NT2/D1 (cell line): ENCODE measurements around the gene GAPT.

ENCODE experiments used
- DNase-seq: peaks from one replicate; pipeline ENCODE4 v3.0.0-alpha.2; 2011; ENCODE audit warnings: low read depth, low spot score
- H3K27me3 ChIP-seq: 2 replicates; pipeline ENCODE4 v1.6.0; 2011; ENCODE audit warnings: mild to moderate bottlenecking; ENCODE audit not compliant: insufficient read length, insufficient read depth
- H3K36me3 ChIP-seq: 2 replicates; pipeline ENCODE4 v1.6.1; 2011; ENCODE audit warnings: mild to moderate bottlenecking, low read length, mixed read lengths; ENCODE audit not compliant: insufficient read depth, insufficient read length
- H3K4me1 ChIP-seq: 2 replicates; pipeline ENCODE4 v1.5.1; 2011; ENCODE audit not compliant: insufficient read depth, insufficient read length
- H3K4me3 ChIP-seq: 2 replicates; pipeline ENCODE4 v1.5.1; 2011; ENCODE audit warnings: low read depth; ENCODE audit not compliant: insufficient read length
- H3K9ac ChIP-seq: 2 replicates; pipeline ENCODE4 v1.6.0; 2011; ENCODE audit warnings: low read depth; ENCODE audit not compliant: insufficient read length
- H3K9me3 ChIP-seq: 2 replicates; pipeline ENCODE4 v1.5.1; 2011; ENCODE audit warnings: mild to moderate bottlenecking, low read length; ENCODE audit not compliant: insufficient read depth
- SUZ12 ChIP-seq: IDR thresholded peaks from 2 replicates; pipeline ENCODE4 v1.6.1; 2011; ENCODE audit not compliant: insufficient read length, insufficient read depth; ENCODE audit errors: extremely low read depth
- YY1 ChIP-seq: IDR thresholded peaks from 2 replicates; pipeline ENCODE4 v1.6.1; 2011; ENCODE audit not compliant: insufficient read length, insufficient read depth
- ZNF274 ChIP-seq: IDR thresholded peaks from 2 replicates; pipeline ENCODE4 v1.6.1; 2011; ENCODE audit warnings: mild to moderate bottlenecking, low read depth, low read length

GAPT gene

DNA sequence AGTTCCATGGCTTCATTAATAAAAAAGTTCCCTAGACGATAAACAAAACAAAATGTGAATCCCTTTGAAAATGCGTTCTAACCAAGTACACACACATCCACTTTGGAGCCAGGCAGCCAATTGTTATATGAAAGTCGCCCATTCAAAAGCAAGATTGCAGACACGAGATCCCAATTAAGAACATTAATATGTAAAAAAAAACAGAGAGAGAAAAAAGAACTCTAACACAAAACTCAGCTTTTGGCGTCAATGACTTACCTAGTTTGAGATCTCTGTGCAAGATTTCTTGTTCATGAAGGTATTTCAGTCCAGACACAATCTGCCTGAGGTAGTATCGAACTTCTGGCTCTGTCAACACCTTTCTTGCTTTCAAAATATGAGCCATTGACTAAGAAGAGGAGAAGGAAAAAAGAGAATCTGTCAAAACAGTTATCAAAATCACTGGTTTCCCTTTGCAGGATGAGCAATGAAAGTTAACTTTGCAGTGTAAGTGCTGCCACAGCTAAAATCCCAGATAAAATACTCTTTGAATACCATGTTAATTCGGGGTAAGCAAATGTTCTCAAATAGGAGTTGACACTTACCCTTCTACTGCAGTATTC is 33.0 kb upstream of the GAPT start:
- TF ChIP-seq ZNF274 (no peak), SUZ12 (no peak), YY1 (no peak)
- H3K27me3 ChIP-seq, result no peaks in the 10 kb centered on the region
- H3K9me3 ChIP-seq, result no peaks in the 10 kb centered on the region
- no peaks in the 10 kb centered on the region for H3K4me1 ChIP-seq
- DNase-seq, result no peak
- peaks cover 56% of the 10 kb centered on the region for H3K36me3 ChIP-seq
- peak overlapping the region; percentile 74 for H3K4me3 ChIP-seq
- H3K9ac ChIP-seq, result no peak overlapping the region

DNA sequence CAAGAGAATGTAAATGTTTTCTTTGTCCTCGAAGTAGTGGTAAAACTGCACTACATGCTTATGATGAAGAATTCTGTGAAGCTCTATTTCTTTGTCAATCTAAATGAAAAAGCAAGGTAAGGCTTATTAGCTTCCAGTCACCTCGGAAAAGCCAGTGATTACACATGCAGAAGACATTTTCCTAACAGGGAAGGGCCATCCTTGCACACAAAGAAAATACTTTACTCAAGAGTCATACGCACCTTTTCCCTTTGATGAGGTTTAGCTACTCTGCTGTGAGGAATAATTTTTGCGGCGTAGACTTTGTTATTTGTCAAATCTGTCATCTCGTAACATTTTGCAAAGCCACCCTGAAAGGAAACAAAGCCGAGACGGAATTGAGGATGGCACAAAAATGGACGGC is 32.5 kb upstream of the GAPT start:
- H3K9ac ChIP-seq, result peak overlapping the region; percentile 85

GRCh38 chr5:58459146-58460001 is 31.9 kb upstream of the GAPT start:
- TF ChIP-seq YY1, result no peak
- TF ChIP-seq ZNF274, result no peak
- no peak for TF ChIP-seq SUZ12
- H3K4me3 ChIP-seq, result peak overlapping the region; percentile 74
- no peak for DNase-seq

More for the DNA sequence above, 32.5 kb upstream of the GAPT start:
- Histone ChIP-seq H3K9me3 (no peaks in the 10 kb centered on the region), H3K27me3 (no peaks in the 10 kb centered on the region), H3K4me1 (no peaks in the 10 kb centered on the region), H3K36me3 (peaks cover 51% of the 10 kb centered on the region), H3K4me3 (peak overlapping the region; percentile 74)
- DNase-seq, result no peak
- TF ChIP-seq YY1 (no peak), ZNF274 (no peak), SUZ12 (no peak)

DNA sequence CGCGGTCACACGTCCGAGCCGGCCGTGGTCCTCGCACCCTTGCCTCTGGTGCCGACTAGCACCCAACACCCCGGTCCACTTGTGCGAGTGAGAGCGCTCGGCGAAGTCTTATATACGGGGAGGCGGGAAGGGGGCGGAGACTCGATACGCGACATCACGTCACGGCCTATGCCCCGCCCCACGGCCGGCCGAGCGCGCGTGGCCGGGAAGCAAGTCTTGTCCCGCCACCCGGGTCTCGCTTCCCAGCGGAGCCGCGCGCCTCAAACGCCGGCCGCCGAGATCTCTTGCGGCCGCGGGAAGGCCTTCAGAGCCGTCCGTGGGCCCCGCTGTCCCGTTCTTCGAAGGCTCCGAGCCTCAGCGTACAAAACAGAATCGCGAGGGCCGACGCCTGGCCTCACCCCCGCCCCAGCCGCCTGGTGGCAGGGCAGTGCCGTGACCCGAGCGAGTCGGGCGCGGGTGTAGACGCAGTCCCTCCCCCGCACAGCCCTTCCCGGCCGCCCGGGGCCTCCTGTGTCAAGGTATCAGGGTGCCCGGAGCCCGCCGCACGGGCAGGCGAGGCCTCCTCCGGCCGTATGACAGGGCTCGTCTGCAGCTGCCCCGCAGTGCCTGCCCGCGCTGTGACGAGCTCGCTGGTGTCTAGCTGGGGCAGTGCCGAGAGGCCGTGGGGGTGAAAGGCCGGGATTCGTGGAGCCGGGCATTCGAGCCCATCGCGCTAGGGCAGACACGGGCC is 31.1 kb upstream of the GAPT start, which contains the start of gene PLK2:
PLK2 (minus strand) TSS at position 85 of the 730 bp plus-strand sequence. CDS start 127 bp downstream, outside the sequence.
- Histone ChIP-seq H3K4me3 (peak within 1 kb of the TSS; percentile 74), H3K27me3 (no peaks in the 10 kb centered on the region), H3K36me3 (peaks cover 37% of the 10 kb centered on the region), H3K9me3 (no peaks in the 10 kb centered on the region), H3K9ac (peak within 1 kb of the TSS; percentile 85), H3K4me1 (no peaks in the 10 kb centered on the region)
- DNase-seq, result peak; percentile 38
- TF ChIP-seq YY1, result no peak
- no peak for TF ChIP-seq SUZ12
- no peak for TF ChIP-seq ZNF274

More at GRCh38 chr5:58459146-58460001, 31.9 kb upstream of the GAPT start:
- H3K27me3 ChIP-seq, result no peaks in the 10 kb centered on the region
- H3K36me3 ChIP-seq, result peaks cover 45% of the 10 kb centered on the region
- H3K4me1 ChIP-seq, result no peaks in the 10 kb centered on the region
- H3K9ac ChIP-seq, result peak overlapping the region; percentile 85
- no peaks in the 10 kb centered on the region for H3K9me3 ChIP-seq

DNA sequence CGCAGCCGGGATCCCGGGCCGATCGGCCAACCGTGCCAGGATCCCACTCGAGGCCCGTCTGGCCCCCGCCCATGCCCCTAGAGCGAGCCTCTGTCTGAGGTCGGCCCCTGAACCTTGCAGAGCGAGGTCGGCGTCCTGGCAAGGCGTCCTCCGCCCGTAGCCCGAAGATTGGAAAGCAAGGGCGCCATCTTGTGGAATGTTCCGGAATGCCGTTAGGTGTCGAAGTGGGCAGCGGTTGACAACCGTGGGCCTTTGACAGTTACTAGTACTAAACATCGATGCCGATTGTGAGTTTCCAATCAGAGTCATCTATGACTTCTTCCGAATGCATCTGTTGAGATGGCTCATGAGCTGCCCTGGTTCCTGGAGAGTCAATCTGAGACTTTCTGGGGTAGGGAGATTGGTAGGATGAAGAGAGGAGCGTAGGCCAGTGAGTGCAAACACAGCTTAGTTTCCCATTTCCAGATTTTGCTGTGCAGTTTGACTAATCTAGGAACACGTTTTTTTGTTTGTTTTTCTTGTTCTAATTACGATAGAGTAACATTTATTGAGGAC is 30.4 kb upstream of the GAPT start:
- Histone ChIP-seq H3K9me3 (no peaks in the 10 kb centered on the region), H3K4me3 (peak overlapping the region; percentile 74), H3K36me3 (peaks cover 30% of the 10 kb centered on the region), H3K9ac (peak overlapping the region; percentile 85), H3K27me3 (no peaks in the 10 kb centered on the region), H3K4me1 (no peaks in the 10 kb centered on the region)
- TF ChIP-seq SUZ12 (no peak), ZNF274 (no peak), YY1 (no peak)
- peak; percentile 70 for DNase-seq

GRCh38 chr5:58462154-58462553 is 29.1 kb upstream of the GAPT start:
- H3K4me1 ChIP-seq, result peaks cover 4% of the 10 kb centered on the region
- H3K36me3 ChIP-seq, result peaks cover 17% of the 10 kb centered on the region
- no peaks in the 10 kb centered on the region; the same call in 1 of the 2 replicates for H3K9me3 ChIP-seq
- DNase-seq, result no peak
- TF ChIP-seq ZNF274 (no peak), YY1 (no peak), SUZ12 (no peak)
- H3K9ac ChIP-seq, result no peak overlapping the region
- H3K27me3 ChIP-seq, result no peaks in the 10 kb centered on the region
- no peak overlapping the region for H3K4me3 ChIP-seq
